HCT116 (cell line): Measurements from ENCODE around the gene CKAP4. TPM values are rescaled to one million over a fixed set of nuclear protein-coding genes. Genes with fewer than 3 reads are reported as not detected.

Source experiments
- ATAC-seq: fragments of 200-7000 bp; cut with Tn5 transposase; 2 replicates; pipeline ENCODE4 v1.9.1; 2020; ENCODE audit warnings: mild to moderate bottlenecking, moderate library complexity
- BruUV-seq: library from RNA; stranded (reverse); fragments of 400-500 nt; replicated peaks from 2 replicates; lab custom pipeline; 2021; lab: Mats Ljungman, UMichigan
- CTCF ChIA-PET: fragments of 300-600 bp; sonication (Branson Sonifier 250); formaldehyde crosslinking; loops from one replicate; lab custom pipeline; 2021; ENCODE audit warnings: antibody characterized with exemption; lab: Charles Lee
- POLR2A ChIA-PET: fragments of 300-600, 350-600 bp; sonication (Branson Sonifier 250); formaldehyde crosslinking; loops from one replicate; lab custom pipeline; 2021; ENCODE audit warnings: antibody characterized with exemption; lab: Charles Lee
- RAD21 ChIA-PET, 2 experiments: fragments of 300-600 bp; sonication (Branson Sonifier 250); formaldehyde crosslinking; loops; one replicate each; lab custom pipeline; 2023; ENCODE audit warnings: low total read pairs in 2 of 2; ENCODE audit not compliant: uncharacterized antibody in 2 of 2, unreplicated experiment in 2 of 2, low non-redundant PET in 1 of 2; lab: Charles Lee
- DNase-seq: peaks from one replicate; pipeline ENCODE4 v3.0.0-alpha.2; 2010; ENCODE audit warnings: low read depth, low spot score
- H2AFZ ChIP-seq: fragments of 200-600 bp; shearing (Covaris generic), sonication (generic); 2 replicates; pipeline ENCODE4 v1.6.1; 2017; ENCODE audit warnings: low read depth, mixed run types, mixed read lengths, antibody characterized with exemption, low read length; ENCODE audit not compliant: poor library complexity, severe bottlenecking
- H3K27ac ChIP-seq: 2 replicates; pipeline ENCODE4 v1.5.1; 2012; ENCODE audit warnings: low read depth, low read length
- H3K27me3 ChIP-seq: fragments of 200-600 bp; sonication (generic); 2 replicates; pipeline ENCODE4 v1.6.1; 2016; ENCODE audit warnings: mixed run types, low read length, mixed read lengths; ENCODE audit not compliant: insufficient read depth
- H3K36me3 ChIP-seq, 2 experiments: fragments of 200-500 bp in 1 of 2; fragments of 200-600 bp in 1 of 2; sonication (Bioruptor generic) in 1 of 2; sonication (generic) in 1 of 2; 2 replicates each; pipeline versions ENCODE4 v1.5.1 to v1.6.1; 2014 to 2016; ENCODE audit warnings: low read length in 2 of 2, inconsistent platforms in 1 of 2, mixed read lengths in 1 of 2, mixed run types in 1 of 2; ENCODE audit not compliant: insufficient read depth in 2 of 2, control insufficient read depth in 1 of 2
- H3K4me1 ChIP-seq, 2 experiments: fragments of 200-600 bp in 1 of 2; sonication (generic) in 1 of 2; 2 replicates each; pipeline versions ENCODE4 v1.5.1 to v1.6.1; 2012 to 2017; ENCODE audit warnings: low read length in 2 of 2, inconsistent platforms in 1 of 2, mild to moderate bottlenecking in 1 of 2, mixed read lengths in 1 of 2, mixed run types in 1 of 2, moderate library complexity in 1 of 2; ENCODE audit not compliant: insufficient read depth in 2 of 2, control insufficient read depth in 1 of 2
- H3K4me2 ChIP-seq: fragments of 200-600 bp; sonication (generic); 2 replicates; pipeline ENCODE4 v1.6.1; 2017; ENCODE audit warnings: mixed run types, low read length, mixed read lengths
- H3K4me3 ChIP-seq, 2 experiments: fragments of 200-600 bp in 1 of 2; sonication (generic) in 1 of 2; replicated peaks in 1 of 2; 2 replicates each; pipeline ENCODE4 v1.5.1; 2011 to 2016; ENCODE audit warnings: low read length in 2 of 2, control low read depth in 1 of 2, low read depth in 1 of 2, mild to moderate bottlenecking in 1 of 2, mixed read lengths in 1 of 2, mixed run types in 1 of 2
- H3K79me2 ChIP-seq: fragments of 200-600 bp; sonication (generic); 2 replicates; pipeline ENCODE4 v1.6.1; 2017; ENCODE audit warnings: mild to moderate bottlenecking, mixed run types, low read length, moderate library complexity, mixed read lengths; ENCODE audit not compliant: insufficient read depth
- H3K9ac ChIP-seq: fragments of 200-600 bp; sonication (generic); 2 replicates; pipeline ENCODE4 v1.6.1; 2016; ENCODE audit warnings: low read length, mixed read lengths
- H3K9me2 ChIP-seq: fragments of 200-600 bp; sonication (generic), shearing (Covaris generic); 2 replicates; pipeline ENCODE4 v1.6.1; 2017; ENCODE audit warnings: mixed run types, mild to moderate bottlenecking, moderate library complexity; ENCODE audit not compliant: insufficient read depth
- H3K9me3 ChIP-seq, 2 experiments: fragments of 200-500 bp in 1 of 2; fragments of 200-600 bp in 1 of 2; sonication (Bioruptor generic) in 1 of 2; sonication (generic) in 1 of 2; 2 replicates each; pipeline ENCODE4 v1.6.1; 2014 to 2017; ENCODE audit warnings: low read length in 2 of 2, mixed read lengths in 2 of 2, inconsistent platforms in 1 of 2, low read depth in 1 of 2, mild to moderate bottlenecking in 1 of 2, mixed run types in 1 of 2, moderate library complexity in 1 of 2; ENCODE audit not compliant: control insufficient read depth in 1 of 2, insufficient read depth in 1 of 2
- H4K20me1 ChIP-seq: fragments of 200-600 bp; sonication (generic), shearing (Covaris generic); 2 replicates; pipeline ENCODE4 v1.6.1; 2017; ENCODE audit warnings: mixed run types, mild to moderate bottlenecking, moderate library complexity; ENCODE audit not compliant: insufficient read depth
- CBX3 ChIP-seq: IDR thresholded peaks from 2 replicates; pipeline ENCODE4 v1.6.1; 2012; ENCODE audit warnings: low read depth
- CEBPB ChIP-seq: IDR thresholded peaks from 2 replicates; pipeline ENCODE4 v1.6.1; 2012; ENCODE audit warnings: low read depth
- EZH2 ChIP-seq: fragments of 200-600 bp; sonication (generic); IDR thresholded peaks from 2 replicates; pipeline ENCODE4 v1.6.1; 2017; ENCODE audit warnings: antibody characterized with exemption, mixed run types
- EZH2phosphoT487 ChIP-seq: fragments of 200-600 bp; IDR thresholded peaks from 2 replicates; pipeline ENCODE4 v1.6.1; 2018; ENCODE audit warnings: antibody characterized with exemption, borderline replicate concordance
- FOSL1 ChIP-seq: IDR thresholded peaks from 2 replicates; pipeline ENCODE4 v1.6.1; 2012; ENCODE audit warnings: low read depth
- POLR2A ChIP-seq: IDR thresholded peaks from 2 replicates; pipeline ENCODE4 v1.7.0; 2011; ENCODE audit warnings: borderline replicate concordance; ENCODE audit not compliant: insufficient read depth, insufficient read length; ENCODE audit errors: extremely low read depth
- RAD21 ChIP-seq: IDR thresholded peaks from 2 replicates; pipeline ENCODE4 v1.6.1; 2012; ENCODE audit warnings: low read depth, mild to moderate bottlenecking
- TCF7L2 ChIP-seq: IDR thresholded peaks from 2 replicates; pipeline ENCODE4 v1.7.0; 2011; ENCODE audit warnings: borderline replicate concordance, inconsistent platforms; ENCODE audit not compliant: insufficient read depth, insufficient read length; ENCODE audit errors: extremely low read depth
- ZFX ChIP-seq: fragments of 450-650 bp; IDR thresholded peaks from 2 replicates; pipeline ENCODE4 v1.6.1; 2017
- intact Hi-C: fragments of 100-400 bp; cut with micrococcal nuclease; formaldehyde crosslinking; loops from 2 replicates; pipeline ENCODE4 v1.10.0; 2022
- total RNA-seq: library from RNA; stranded (reverse); gene quantifications from one replicate; pipeline ENCODE4 v1.2.1, GENCODE V29; 2021; ENCODE audit not compliant: unreplicated experiment
- TF ChIP-seq, protein P1 (sequence below): IDR thresholded peaks from 2 replicates; pipeline ENCODE4 v1.6.1; 2012; ENCODE audit warnings: low read depth
- TF ChIP-seq, protein P2 (sequence below): IDR thresholded peaks from 2 replicates; pipeline ENCODE4 v1.6.1; 2012

CKAP4 gene
- total RNA-seq, 1 experiment from 2014 or later = 45.9 TPM

DNA sequence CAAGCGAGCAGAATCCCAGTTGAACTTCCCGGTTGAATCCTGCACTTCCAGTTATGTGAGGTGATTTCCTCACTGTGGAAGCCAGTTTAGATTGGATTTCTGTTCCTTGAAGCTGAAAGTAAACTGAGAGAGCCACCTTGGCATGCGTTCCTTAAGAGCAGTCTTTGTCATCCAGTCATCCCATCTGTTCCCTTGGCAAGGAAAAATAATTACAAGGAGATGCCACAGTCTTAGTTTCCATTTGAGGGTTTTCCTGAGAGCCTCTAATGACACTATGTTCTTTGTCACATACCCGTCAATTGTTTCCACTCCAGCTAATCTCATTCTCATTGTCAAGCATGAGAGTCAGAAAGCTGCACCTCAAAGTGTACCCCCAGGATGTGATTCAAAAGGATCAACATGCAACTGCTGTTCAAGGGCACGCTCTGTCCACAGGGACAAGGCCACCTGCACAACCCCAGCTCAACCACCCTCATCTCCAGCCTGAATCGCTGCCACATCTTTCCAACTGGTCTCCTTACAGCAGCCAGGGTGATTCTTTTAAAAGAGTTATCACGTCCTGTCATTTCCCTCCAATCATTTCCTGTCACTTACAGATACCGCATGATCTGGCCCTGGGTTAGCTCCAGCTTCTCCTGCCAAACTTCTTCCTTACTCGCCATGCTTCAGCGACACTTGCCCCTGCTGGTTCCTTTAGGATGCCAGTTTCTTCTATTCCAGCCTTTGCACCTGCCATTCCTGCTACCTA is 36.7 kb upstream of the CKAP4 start:
- Histone ChIP-seq H3K27ac (no peak overlapping the region), H3K36me3 (no peaks in the 10 kb centered on the region), H2AFZ (no peak overlapping the region), H3K27me3 (no peaks in the 10 kb centered on the region), H3K9me2 (no peaks in the 10 kb centered on the region), H3K9ac (no peak overlapping the region), H3K79me2 (no peaks in the 10 kb centered on the region), H3K4me1 (peaks cover 7 to 17% of the 10 kb centered on the region in 2 experiments), H3K4me2 (no peak overlapping the region), H4K20me1 (no peaks in the 10 kb centered on the region), H3K4me3 (no peak overlapping the region), H3K9me3 (peaks cover 0 to 7% of the 10 kb centered on the region in 2 experiments; a peak in 1 of 4 replicates)
- ChIA-PET POLR2A (interaction anchor here (1.1 kb wide), 1 partner anchor 11 kb away, joined by 3 read pairs; no protein-coding TSS in a partner anchor), RAD21 (no interaction called here), CTCF (interaction anchor here (2.4 kb wide), 1 partner anchor 61 kb away, joined by 6 read pairs; no protein-coding TSS in a partner anchor)
- intact Hi-C loops = loop anchor here (5.0 kb wide), 1 partner anchor 37 kb away; the partner anchor contains the start of gene CKAP4
- DNase-seq (no peak), ATAC-seq (no peak)
- no TSS peak for BruUV-seq
- TF ChIP-seq, protein P1, sequence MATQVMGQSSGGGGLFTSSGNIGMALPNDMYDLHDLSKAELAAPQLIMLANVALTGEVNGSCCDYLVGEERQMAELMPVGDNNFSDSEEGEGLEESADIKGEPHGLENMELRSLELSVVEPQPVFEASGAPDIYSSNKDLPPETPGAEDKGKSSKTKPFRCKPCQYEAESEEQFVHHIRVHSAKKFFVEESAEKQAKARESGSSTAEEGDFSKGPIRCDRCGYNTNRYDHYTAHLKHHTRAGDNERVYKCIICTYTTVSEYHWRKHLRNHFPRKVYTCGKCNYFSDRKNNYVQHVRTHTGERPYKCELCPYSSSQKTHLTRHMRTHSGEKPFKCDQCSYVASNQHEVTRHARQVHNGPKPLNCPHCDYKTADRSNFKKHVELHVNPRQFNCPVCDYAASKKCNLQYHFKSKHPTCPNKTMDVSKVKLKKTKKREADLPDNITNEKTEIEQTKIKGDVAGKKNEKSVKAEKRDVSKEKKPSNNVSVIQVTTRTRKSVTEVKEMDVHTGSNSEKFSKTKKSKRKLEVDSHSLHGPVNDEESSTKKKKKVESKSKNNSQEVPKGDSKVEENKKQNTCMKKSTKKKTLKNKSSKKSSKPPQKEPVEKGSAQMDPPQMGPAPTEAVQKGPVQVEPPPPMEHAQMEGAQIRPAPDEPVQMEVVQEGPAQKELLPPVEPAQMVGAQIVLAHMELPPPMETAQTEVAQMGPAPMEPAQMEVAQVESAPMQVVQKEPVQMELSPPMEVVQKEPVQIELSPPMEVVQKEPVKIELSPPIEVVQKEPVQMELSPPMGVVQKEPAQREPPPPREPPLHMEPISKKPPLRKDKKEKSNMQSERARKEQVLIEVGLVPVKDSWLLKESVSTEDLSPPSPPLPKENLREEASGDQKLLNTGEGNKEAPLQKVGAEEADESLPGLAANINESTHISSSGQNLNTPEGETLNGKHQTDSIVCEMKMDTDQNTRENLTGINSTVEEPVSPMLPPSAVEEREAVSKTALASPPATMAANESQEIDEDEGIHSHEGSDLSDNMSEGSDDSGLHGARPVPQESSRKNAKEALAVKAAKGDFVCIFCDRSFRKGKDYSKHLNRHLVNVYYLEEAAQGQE = no peak
- TF ChIP-seq TCF7L2 = no peak
- no peak for TF ChIP-seq ZFX
- no peak for TF ChIP-seq EZH2
- TF ChIP-seq, protein P2, sequence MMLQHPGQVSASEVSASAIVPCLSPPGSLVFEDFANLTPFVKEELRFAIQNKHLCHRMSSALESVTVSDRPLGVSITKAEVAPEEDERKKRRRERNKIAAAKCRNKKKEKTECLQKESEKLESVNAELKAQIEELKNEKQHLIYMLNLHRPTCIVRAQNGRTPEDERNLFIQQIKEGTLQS = no peak
- no peak for TF ChIP-seq FOSL1
- no peak for TF ChIP-seq RAD21
- TF ChIP-seq CBX3 = no peak
- TF ChIP-seq CEBPB = no peak
- TF ChIP-seq EZH2phosphoT487 = no peak
- TF ChIP-seq POLR2A = no peak
